ENCODE results near the gene ZNF793.

DNA sequence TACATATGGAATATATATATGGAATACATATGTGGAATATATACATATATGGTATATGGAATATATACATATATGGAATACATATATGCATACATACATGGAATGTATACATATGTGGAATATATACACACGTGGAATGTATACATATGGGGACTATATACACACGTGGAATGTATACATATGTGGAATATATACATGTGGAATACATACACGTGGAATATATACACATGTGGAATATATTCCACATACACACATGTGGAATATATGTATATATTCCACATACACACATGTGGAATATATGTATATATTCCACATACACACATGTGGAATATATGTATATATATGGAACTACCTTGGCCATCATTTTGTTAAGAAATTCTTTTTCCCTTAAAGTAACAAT is 56.8 kb downstream of the ZNF793 start:
- no peak for TF ChIP-seq CTCF (IDR thresholded peaks at IDR 0.05)
- TF ChIP-seq POLR2A (IDR thresholded peaks at IDR 0.05): no peak
